HG03571 (cell line): Measurements from ENCODE around the gene COPS6.

Experiments
- ATAC-seq: cut with Tn5 transposase; IDR thresholded peaks from one replicate; pipeline ENCODE4 v1.9.1; 2021; ENCODE audit not compliant: unreplicated experiment

The COPS6 gene

DNA sequence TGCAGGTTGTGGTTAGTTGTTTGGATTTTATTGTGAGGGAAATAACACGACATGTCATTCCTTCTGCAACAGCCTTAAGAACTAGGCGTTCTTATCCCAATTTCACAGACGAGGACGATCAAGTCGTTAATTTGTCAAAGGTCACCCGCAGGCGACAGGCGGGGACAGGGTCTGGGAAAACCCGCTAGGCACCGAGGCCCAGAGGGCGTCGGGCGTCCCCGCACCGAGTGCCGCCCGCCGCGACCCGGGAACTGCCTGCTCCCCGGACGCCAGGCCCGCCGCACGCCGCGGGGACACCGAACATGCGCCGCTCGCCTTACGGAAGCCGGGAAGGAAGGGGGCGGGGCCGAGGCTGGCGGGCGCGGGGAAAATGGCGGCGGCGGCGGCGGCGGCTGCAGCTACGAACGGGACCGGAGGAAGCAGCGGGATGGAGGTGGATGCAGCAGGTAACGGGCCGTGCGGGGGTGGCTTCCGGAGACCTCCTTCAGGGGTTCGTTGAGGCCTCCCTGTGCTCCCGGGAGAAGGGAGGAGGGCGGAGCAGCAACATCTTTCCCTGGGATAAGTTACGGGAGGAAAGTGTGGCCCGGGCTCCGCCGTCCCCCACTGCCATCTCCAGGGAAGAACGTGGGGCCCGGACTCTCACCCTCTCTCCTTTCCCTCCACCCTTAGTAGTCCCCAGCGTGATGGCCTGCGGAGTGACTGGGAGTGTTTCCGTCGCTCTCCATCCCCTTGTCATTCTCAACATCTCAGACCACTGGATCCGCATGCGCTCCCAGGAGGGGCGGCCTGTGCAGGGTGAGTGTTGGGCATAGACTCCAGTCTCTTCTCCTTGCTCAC, at the start of gene COPS6:
TSS of gene COPS6 (plus strand) at position 349 of the 837 bp plus-strand sequence. CDS start at position 371, 22 bp downstream.
- ATAC-seq = peak; percentile 43

DNA sequence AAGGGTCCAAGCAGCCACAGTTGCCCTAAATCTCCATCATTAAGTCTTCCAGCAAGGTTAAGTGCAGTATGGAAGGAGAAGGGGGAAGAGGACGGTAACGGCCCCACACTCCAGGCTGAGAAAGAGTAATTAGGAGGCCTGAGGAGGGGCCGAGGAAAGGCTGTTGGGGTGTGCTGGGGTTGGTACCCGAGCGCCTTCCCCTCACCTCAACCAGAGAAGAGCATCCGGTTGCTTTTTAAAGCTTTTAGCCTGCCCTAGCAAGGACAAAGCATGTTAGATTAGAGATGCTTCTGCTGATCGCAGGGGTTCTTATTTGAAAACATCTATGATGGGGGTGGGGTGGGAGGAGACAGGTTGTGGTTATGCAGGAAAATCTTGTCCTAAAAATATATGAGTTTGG, 48.2 kb upstream of the COPS6 start:
- ATAC-seq = no peak

DNA sequence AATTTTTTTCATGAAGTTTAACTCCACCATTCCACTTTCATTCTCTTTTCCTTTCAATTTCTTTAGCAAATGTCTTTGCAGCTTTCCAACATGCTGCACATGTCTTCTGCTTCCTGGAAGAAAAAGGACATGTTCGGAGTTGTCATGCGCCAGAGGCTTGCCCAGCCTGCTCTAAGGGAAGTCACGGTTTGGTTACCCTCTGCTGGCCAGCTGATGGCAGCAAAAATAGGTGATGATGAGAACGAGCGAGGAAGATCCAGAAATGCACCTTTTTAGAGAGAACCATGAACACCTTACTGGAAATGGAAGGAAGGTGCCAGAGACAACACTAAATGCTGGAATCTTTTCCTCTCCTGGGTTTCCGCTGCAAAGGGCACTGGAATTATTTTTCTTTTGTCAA, 44.1 kb upstream of the COPS6 start:
- no peak for ATAC-seq

DNA sequence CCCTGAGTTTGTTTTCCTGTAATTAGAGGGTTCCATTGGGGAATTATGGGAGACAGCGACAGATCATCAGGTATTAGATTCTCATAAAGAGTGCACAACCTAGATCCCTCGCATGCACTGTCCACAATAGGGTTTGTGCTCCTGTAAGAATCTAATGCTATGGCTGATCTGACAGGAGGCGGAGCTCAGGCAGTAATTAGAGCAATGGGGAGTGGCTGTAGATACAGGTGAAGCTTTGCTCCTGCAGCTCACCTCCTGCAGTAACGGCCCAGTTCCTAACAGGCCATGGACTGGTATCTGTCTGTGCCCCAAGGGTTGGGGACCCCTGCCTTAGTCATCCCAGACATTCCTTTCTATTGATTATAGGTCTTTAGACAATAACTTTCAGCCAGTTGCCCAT, 40.1 kb upstream of the COPS6 start:
- ATAC-seq = no peak

DNA sequence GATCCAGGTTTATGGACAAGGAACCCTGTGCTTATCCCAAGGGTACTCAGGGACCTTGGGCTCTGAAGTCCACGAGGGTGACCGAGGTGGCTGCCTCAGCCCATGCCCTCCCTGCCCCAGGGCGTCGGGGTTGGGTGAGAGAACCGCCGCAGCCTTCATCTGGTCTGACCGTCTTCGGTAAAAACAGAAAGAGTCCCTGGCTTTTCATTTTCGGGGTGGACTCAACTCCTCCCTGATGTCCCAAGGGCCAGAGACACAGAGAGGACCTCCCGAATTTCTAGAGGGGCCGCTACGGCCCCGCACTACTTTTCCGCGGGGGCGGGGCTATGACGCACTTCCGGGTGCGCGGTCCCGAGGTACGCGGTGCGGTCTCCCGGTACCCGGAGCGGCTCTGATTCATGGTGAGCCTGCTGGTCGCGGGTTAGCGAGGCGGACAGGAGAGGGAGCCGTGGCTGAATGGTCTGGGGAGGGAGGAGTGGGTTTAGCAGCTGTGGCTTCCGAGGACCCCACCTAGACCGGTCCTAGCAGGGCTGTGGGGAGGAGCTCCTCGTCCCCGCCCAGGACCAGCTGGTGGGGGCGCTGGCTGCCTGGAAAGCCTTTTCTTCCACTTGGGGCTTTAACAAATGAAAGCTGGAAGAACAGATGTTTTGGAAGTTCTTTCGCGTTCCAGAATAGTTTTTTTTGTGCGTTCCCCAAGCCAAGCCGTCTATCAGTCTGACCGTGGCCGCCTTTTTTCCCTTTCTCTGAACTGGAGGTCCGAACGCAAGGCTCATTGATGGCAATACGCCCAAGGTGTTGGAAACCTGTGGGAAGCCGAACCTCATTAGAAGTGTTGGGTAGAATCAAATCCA, 39.1 kb upstream of the COPS6 start, which contains the start of gene ZSCAN21:
TSS of gene ZSCAN21 (plus strand) at position 334 of the 851 bp plus-strand sequence. CDS start 7,233 bp downstream, outside the sequence.
- peak; percentile 84 for ATAC-seq

DNA sequence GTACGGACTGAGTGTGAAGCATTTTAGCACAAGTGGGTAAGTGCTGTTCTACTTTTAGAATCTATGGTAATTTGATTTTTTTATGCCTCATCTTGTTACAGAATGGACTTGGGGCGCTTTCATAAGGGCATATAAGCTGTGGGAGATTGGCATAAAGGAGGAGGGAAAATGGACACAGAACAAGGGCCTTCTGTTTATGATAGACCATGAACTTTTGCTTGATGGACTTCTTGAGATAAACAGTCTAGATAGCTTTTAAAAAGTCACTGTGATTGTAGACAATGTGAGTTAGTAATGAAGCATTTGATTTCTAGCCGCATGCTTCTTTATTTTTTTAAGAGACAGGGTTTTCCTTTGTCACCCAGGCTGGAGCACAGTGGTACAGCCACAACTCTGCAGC, 37.2 kb upstream of the COPS6 start:
- ATAC-seq = no peak

DNA sequence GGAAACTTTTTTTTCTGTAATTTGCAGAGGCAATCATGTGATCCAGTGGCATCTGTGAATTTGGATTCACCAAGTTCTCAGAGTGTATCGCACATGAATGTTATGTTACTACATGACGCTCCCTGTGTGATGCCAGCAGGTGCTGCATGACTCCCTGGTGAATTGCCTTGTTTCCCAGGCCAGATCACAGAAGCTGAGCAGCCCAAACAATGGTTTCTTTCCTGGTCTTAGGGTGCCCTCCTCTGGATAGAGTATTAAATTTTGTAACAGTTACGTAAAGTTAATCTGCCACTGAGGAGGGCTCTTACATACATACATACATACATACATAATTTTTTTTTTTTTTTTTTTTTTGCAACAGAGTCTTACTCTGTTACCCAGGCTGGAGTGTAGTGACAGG, 35.6 kb upstream of the COPS6 start:
- no peak for ATAC-seq

DNA sequence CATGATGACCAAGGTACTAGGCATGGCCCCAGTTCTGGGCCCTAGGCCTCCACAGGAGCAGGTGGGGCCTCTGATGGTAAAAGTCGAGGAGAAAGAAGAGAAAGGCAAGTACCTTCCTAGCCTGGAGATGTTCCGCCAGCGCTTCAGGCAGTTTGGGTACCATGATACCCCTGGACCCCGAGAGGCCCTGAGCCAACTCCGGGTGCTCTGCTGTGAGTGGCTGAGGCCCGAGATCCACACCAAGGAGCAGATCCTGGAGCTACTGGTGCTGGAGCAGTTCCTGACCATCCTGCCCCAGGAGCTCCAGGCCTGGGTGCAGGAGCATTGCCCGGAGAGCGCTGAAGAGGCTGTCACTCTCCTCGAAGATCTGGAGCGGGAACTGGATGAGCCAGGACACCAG, 31.8 kb upstream of the COPS6 start:
- no peak for ATAC-seq

DNA sequence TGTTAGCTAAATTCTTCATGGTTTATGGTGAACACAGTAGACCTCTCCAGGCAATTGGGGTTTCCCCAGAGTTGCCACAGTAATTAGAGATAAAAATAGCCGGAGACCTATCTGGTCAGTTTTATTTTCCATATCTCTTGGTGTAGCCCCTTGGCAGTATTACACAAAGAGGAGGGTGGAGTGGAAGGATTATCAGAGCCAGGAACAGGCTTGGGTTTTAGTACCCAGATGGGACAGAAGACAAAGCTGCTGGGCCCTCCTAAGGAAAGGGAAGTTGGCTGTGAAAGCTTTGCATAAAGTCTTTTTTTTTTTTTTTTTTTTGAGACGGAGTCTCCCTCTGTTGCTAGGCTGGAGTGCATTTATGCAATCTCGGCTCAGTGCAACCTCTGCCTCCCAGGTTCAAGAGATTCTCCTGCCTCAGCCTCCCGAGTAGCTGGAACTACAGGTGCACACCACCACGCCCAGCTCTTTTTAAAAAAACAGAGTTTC, 29.5 kb upstream of the COPS6 start:
- no peak for ATAC-seq

DNA sequence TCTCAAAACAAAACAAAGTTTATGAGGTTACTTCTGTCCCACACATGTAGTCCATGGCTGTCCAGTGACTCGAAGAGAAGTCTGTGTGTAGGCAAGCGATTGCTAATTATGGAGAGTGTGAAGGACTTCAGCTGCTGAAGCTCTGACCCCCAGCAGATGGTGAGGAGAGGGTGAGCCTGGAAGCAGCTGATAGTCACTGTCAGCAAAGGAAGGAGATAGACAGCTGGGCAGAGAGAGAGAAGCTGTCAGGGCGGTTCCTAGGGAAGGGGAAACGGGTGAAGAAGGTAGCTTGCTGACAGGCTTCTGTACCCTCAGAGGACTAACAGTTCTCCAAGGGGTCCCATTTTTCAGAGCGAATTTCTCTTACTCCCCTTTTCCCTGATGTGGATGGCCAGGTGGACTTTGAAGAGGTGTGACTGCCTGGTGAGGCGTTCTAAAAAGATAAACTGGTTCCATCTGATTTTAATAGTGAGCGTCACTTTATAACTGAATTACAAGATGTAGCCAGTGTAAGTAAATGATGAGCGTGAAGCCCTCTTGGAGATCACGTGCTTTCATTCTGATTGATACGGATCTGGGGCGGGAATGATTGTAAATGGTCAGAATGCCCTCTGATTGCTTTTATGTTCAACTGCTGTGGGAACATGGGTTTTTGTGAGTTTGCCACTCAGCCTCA, 27.1 kb upstream of the COPS6 start:
- ATAC-seq = no peak

DNA sequence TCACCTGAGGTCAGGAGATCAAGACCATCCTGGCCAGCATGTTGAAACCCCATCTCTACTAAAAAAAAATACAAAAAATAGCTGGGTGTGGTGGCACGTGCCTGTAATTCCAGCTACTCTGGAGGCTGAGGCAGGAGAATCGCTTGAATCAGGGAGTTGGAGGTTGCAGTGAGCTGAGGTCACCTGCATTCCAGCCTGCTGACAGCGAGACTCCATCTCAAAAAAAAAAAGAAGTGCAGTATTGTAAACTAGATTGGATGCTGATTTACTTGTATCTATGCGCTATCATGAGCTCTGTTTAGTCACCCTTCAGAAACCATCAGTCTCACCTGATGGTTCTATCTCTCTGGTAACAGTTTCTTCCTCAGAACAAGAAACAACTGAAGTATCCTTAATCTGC, 25.4 kb upstream of the COPS6 start:
- no peak for ATAC-seq

DNA sequence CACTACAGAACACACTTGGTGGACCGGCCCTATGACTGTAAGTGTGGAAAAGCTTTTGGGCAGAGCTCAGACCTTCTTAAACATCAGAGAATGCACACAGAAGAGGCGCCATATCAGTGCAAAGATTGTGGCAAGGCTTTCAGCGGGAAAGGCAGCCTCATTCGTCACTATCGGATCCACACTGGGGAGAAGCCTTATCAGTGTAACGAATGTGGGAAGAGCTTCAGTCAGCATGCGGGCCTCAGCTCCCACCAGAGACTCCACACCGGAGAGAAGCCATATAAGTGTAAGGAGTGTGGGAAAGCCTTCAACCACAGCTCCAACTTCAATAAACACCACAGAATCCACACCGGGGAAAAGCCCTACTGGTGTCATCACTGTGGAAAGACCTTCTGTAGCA, 24.6 kb upstream of the COPS6 start:
- ATAC-seq = no peak

DNA sequence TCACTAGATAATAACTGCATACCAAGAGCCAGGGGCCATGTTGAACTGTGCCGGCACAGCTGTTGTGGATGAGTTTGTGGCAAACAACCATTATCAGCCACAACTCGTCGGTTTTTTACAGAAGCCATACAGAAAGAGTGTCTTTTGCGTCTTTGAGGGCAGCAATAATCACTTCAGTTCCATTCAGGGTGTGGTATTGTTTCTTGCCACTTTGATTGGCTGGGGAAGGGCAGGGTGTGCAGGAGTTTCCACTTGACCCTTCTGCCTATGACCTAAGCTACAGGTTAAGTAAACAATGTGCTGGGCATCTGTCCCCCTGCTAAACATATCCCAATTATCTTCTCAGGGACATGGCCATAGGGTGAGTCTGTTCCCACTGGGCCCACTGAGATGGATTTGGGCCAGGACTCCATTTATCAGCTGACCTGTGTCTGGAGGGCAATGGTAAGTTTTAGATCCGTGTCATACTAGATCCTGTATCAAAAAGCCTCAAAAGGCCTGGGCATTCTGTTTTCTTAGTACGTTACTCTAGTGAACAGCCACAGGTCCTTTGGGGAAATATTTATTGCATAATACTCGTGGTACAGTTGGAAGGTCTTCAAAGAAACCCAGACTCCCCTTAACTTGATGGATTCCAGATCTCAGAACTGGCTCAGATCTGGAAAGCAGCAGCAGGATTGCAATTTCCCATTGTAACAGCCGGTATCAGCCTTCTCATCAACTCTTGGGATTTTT, 23.1 kb upstream of the COPS6 start:
- no peak for ATAC-seq

DNA sequence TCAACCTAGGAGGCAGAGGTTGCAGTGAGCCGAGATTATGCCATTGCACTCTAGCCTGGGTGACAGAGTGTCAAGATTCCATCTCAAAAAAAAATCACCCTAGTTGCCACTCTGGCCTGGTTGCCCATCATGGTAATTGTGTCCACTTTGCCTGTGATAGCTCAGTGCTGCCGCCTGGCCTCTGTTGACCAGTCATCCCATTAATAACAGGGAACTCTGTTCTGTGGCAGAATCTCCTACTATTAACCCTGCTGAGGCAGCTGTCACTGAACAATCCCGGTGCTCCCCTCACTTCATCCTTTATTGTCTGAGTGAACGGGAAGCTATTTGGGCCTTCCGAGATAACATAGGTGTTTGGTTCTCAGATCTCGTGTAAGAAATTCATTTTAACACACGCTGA, 21.8 kb upstream of the COPS6 start:
- no peak for ATAC-seq

DNA sequence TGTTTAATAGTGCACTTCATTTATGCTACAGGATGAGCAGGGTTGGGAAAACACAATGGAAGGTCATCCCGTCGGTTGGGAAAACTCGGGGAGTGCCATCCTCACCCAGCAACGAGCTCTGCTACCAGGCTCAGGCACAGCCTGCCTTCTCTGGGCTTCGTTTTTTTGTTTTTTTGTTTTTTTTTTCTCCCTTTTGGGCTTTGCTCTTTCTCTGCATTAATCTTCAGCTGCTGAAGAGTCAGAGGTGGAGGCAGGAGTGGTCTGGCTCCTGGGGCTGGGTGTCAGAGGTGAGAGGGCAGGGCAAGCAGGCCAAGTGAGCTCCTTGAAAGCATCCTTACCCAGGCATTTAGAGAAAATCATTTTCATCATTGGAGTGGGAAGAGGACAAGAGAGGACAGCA, 18.8 kb upstream of the COPS6 start:
- no peak for ATAC-seq

DNA sequence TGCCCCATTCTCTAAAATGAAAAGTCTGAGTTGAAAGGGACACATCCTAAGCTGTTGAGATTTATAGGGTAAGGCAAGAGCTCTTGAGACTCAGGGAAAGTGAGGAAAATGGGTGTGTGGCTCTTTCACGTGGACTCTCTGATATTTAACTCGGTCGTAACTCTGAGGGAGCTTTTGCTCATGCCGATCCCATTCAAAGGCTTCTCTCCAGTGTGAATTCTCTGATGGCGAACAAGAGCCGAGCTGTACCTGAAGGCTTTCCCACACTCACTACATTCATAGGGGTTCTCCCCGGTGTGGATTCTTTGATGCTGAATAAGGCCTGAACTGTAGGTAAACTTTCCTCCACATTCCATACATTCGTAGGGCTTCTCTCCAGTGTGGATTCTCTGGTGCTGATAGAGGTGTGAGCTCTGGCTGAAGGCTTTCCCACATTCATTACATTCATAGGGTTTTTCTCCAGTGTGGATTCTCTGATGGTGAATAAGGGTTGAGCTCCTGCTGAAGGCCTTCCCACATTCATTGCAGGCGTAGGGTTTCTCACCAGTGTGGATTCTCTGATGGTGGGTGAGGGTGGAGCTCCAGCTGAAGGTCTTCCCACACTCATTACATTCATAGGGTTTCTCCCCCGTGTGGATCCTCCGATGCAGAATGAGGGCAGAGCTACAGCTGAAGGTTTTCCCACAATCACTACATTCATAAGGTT, 17.6 kb upstream of the COPS6 start:
- ATAC-seq = no peak

DNA sequence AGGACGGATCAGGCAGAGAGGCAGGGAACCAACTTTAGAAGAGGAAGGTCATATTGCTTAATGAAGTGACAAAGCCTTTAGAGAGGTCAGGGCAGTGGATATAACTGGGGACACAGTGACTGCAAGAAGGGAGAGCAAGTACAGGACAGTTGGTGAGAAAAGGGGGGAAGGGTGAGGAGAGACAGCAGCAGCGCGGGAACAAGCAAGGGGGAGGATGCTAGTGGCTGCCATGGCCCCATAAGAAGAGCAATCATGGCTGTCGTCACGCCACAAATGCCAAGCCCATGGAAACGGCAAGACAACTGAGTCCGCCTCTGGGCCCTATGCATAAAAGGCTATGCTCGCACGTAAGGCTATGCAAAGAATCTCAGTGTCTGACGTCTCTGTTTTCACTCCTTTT, 16.3 kb upstream of the COPS6 start:
- ATAC-seq = no peak

DNA sequence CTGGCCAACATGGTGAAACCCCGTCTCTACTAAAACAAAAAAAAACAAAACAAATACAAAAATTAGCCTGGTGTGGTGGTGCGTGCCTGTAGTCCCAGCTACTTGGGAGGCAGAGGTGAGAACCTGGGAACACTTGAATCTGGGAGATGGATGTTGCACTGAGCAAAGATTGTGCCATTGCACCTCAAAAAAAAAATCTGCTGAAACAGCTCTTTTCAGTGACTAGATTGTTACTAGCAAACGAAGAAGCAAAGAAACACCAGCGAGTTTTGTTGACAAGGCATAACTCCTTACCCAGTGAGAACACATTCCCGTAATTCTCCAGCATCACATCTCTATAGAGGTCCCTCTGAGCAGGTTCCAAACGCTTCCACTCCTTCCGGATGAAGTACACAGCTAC, 13.9 kb upstream of the COPS6 start:
- ATAC-seq = no peak

DNA sequence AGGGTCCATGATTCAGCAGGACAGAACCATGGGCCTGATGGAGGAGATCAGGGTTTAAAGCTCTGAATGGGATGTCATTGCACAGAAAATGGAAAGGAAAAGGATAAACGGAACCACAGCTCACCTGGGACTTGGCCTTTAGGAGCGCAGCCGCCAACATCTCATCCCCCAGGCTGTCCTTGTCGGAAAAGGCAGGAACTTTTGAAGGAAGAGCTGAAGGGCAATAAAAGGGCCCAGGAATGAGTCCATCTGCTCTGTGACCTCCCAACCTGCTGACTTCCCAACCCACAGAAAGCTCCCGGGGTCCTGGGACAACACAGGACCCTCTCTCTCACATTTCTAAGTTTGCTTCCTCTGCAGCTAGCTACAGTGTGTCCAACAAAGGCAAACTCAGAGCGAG, 13.4 kb upstream of the COPS6 start:
- no peak for ATAC-seq

DNA sequence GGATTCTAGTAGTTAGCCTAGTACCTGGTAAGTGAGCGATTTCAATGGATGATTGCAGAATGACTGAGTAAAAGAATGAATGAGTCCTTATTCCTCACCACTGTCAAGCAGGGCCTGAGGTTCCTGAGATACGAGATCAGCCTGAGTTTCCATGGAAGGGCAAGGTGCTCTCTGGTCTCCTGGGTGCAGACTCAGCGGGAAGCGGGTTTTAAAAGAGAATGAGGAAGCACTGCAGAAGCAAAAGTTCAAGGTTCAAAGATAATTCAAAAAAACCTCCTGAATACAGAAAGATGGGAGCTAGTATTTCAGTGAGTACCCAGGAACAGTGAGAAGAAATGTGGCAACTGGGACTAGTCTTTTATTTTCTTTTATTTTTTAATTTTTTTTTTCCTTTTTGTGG, 11.6 kb upstream of the COPS6 start:
- no peak for ATAC-seq
